ENCODE results near the gene GNG12. TPM values are rescaled to one million over a fixed set of nuclear protein-coding genes. Genes with fewer than 3 reads are reported as not detected.

The GNG12 gene
- total RNA-seq, 1 experiment from 2014 or later: 70.0 TPM

DNA sequence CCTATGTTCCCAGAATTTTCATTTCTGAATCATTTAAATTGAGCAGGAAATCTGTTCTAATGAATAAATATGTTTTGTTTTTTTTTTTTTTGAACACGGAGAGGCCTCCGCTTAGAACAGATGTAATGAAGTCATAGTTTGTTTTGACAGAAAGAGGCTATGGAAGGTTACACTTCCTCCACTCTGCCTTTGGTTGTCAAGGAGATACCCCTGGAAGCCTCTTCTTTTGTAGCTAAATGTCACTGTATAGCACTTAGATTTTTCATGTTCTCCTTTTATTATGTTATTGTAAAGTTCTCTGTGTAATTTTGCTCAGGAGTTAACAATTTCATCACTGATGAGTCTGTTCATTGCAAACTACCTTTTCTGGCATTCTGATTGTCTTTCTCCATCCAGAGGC, 22.7 kb upstream of the GNG12 start:
- CTCF ChIA-PET: no interaction called here
- Histone ChIP-seq H3K4me1 (ENCODE audit: control insufficient read depth, insufficient read depth, low read length) (peaks cover under 1% of the 10 kb centered on the region; the same call in 1 of the 2 replicates), H3K27me3 (ENCODE audit: control insufficient read depth, insufficient read depth, low read length) (0 out of 2 replicates have a peak, but pooled peaks cover 2% of the 10 kb centered on the region), H3K4me3 (ENCODE audit: low read depth in 2 of 2, low read length in 2 of 2) (no peak overlapping the region), H3K36me3 (ENCODE audit: control insufficient read depth, insufficient read depth, low read length) (no peaks in the 10 kb centered on the region), H3K27ac (ENCODE audit: low read length) (no peak overlapping the region), H3K9me3 (ENCODE audit: control insufficient read depth, insufficient read depth, low read depth, low read length) (no peaks in the 10 kb centered on the region)
- no peak for ATAC-seq
- in situ Hi-C loops (cut with HindIII; ENCODE audit: low pct_unique_long_range_greater_than_20kb, low sequenced_read_pairs): no loop called here
- POLR2A ChIA-PET: no interaction called here
- TF ChIP-seq POLR2AphosphoS5 (IDR thresholded peaks at IDR 0.05; ENCODE audit: low read depth, low read length) (no peak), SIN3A (IDR thresholded peaks at IDR 0.05; ENCODE audit: borderline replicate concordance, insufficient read depth, low read depth, low read length) (no peak), TCF7L2 (IDR thresholded peaks at IDR 0.05; ENCODE audit: low read depth, low read length) (no peak)
- TF ChIP-seq, protein P1, sequence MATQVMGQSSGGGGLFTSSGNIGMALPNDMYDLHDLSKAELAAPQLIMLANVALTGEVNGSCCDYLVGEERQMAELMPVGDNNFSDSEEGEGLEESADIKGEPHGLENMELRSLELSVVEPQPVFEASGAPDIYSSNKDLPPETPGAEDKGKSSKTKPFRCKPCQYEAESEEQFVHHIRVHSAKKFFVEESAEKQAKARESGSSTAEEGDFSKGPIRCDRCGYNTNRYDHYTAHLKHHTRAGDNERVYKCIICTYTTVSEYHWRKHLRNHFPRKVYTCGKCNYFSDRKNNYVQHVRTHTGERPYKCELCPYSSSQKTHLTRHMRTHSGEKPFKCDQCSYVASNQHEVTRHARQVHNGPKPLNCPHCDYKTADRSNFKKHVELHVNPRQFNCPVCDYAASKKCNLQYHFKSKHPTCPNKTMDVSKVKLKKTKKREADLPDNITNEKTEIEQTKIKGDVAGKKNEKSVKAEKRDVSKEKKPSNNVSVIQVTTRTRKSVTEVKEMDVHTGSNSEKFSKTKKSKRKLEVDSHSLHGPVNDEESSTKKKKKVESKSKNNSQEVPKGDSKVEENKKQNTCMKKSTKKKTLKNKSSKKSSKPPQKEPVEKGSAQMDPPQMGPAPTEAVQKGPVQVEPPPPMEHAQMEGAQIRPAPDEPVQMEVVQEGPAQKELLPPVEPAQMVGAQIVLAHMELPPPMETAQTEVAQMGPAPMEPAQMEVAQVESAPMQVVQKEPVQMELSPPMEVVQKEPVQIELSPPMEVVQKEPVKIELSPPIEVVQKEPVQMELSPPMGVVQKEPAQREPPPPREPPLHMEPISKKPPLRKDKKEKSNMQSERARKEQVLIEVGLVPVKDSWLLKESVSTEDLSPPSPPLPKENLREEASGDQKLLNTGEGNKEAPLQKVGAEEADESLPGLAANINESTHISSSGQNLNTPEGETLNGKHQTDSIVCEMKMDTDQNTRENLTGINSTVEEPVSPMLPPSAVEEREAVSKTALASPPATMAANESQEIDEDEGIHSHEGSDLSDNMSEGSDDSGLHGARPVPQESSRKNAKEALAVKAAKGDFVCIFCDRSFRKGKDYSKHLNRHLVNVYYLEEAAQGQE (IDR thresholded peaks at IDR 0.05; ENCODE audit: insufficient read depth in 1 of 2, low read depth in 2 of 2, low read length in 1 of 2): no peak
- TF ChIP-seq, protein P2, sequence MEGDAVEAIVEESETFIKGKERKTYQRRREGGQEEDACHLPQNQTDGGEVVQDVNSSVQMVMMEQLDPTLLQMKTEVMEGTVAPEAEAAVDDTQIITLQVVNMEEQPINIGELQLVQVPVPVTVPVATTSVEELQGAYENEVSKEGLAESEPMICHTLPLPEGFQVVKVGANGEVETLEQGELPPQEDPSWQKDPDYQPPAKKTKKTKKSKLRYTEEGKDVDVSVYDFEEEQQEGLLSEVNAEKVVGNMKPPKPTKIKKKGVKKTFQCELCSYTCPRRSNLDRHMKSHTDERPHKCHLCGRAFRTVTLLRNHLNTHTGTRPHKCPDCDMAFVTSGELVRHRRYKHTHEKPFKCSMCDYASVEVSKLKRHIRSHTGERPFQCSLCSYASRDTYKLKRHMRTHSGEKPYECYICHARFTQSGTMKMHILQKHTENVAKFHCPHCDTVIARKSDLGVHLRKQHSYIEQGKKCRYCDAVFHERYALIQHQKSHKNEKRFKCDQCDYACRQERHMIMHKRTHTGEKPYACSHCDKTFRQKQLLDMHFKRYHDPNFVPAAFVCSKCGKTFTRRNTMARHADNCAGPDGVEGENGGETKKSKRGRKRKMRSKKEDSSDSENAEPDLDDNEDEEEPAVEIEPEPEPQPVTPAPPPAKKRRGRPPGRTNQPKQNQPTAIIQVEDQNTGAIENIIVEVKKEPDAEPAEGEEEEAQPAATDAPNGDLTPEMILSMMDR (IDR thresholded peaks at IDR 0.05): no peak
- DNase-seq (ENCODE audit: low read depth, low spot score): no peak
- no TSS peak for BruUV-seq (replicated peaks)
- intact Hi-C loops (cut with micrococcal nuclease; ENCODE audit: unreplicated experiment): no loop called here

DNA sequence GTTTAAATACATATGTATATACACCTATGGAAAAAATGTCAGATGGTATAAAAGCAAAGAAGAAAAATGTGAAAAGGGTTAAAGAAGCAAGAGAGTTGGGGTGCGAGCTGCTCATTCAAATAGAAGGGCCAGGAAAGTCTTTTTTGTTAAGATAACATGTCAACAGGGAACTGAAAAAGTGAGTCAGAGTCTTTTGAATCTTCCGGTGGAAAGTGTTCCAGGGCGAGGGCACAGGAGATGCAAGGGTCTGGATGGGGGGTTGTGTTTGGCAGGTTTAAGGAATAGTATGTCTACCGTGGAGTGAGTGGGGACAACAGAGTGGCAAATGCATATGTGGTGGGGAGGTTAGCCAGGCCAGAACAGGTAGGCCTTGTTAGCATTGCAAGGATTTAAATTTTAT, 22.2 kb upstream of the GNG12 start:
- no TSS peak for BruUV-seq (replicated peaks)
- CTCF ChIA-PET: no interaction called here
- intact Hi-C loops (cut with micrococcal nuclease; ENCODE audit: unreplicated experiment): no loop called here
- ATAC-seq (no peak), DNase-seq (ENCODE audit: low read depth, low spot score) (no peak)
- no peak for TF ChIP-seq TCF7L2 (IDR thresholded peaks at IDR 0.05; ENCODE audit: low read depth, low read length)
- TF ChIP-seq, protein P2 (IDR thresholded peaks at IDR 0.05): no peak
- no peak for TF ChIP-seq SIN3A (IDR thresholded peaks at IDR 0.05; ENCODE audit: borderline replicate concordance, insufficient read depth, low read depth, low read length)
- no peak for TF ChIP-seq POLR2AphosphoS5 (IDR thresholded peaks at IDR 0.05; ENCODE audit: low read depth, low read length)
- TF ChIP-seq, protein P1 (IDR thresholded peaks at IDR 0.05; ENCODE audit: insufficient read depth in 1 of 2, low read depth in 2 of 2, low read length in 1 of 2): no peak
- POLR2A ChIA-PET: no interaction called here
- Histone ChIP-seq H3K27me3 (ENCODE audit: control insufficient read depth, insufficient read depth, low read length) (0 out of 2 replicates have a peak, but pooled peaks cover 2% of the 10 kb centered on the region), H3K4me3 (ENCODE audit: low read depth in 2 of 2, low read length in 2 of 2) (no peak overlapping the region), H3K27ac (ENCODE audit: low read length) (no peak overlapping the region), H3K4me1 (ENCODE audit: control insufficient read depth, insufficient read depth, low read length) (peaks cover 6% of the 10 kb centered on the region; the same call in 1 of the 2 replicates), H3K9me3 (ENCODE audit: control insufficient read depth, insufficient read depth, low read depth, low read length) (no peaks in the 10 kb centered on the region), H3K36me3 (ENCODE audit: control insufficient read depth, insufficient read depth, low read length) (no peaks in the 10 kb centered on the region)
- in situ Hi-C loops (cut with HindIII; ENCODE audit: low pct_unique_long_range_greater_than_20kb, low sequenced_read_pairs): no loop called here

Measured in Panc1 (cell line).